Sigmoid colon (tissue), 7 donors: Measurements from ENCODE around the gene ZNF451. TPM values are rescaled to one million over a fixed set of nuclear protein-coding genes. Genes with fewer than 3 reads are reported as not detected.

ENCODE experiments used
- DNase-seq: peaks from one replicate; pipeline ENCODE4 v3.0.0-alpha.2; 2019
- H3K27ac ChIP-seq, 4 donors: fragments of 200-600 bp; sonication (generic); one replicate each; pipeline ENCODE4 v1.5.1; 2016 to 2019; ENCODE audit warnings: mild to moderate bottlenecking in 1 of 4
- H3K27me3 ChIP-seq, 3 donors: fragments of 200-600 bp; sonication (generic); one replicate each; pipeline ENCODE4 v1.5.1; 2019; ENCODE audit warnings: mild to moderate bottlenecking in 1 of 3
- H3K36me3 ChIP-seq, 4 donors: fragments of 200-600 bp; sonication (generic); one replicate each; pipeline ENCODE4 v1.5.1; 2016 to 2019
- H3K4me1 ChIP-seq, 4 donors: fragments of 200-600 bp; sonication (generic); one replicate each; pipeline ENCODE4 v1.5.1; 2017 to 2019
- H3K4me3 ChIP-seq, 4 donors: fragments of 200-600 bp; sonication (generic); one replicate each; pipeline ENCODE4 v1.5.1; 2017 to 2019; ENCODE audit warnings: mild to moderate bottlenecking in 2 of 4, moderate library complexity in 1 of 4
- H3K9me3 ChIP-seq, 4 donors: fragments of 200-600 bp in 3 of 4; sonication (generic) in 3 of 4; one replicate each; pipeline versions ENCODE4 v1.5.1 to v1.6.1; 2013 to 2019
- EP300 ChIP-seq, 4 donors: sonication (generic); formaldehyde crosslinking; IDR thresholded peaks; one replicate each; pipeline ENCODE4 v1.6.1; 2017; ENCODE audit warnings: antibody characterized with exemption in 4 of 4
- POLR2A ChIP-seq, 2 donors: fragments of 450-650 bp; IDR thresholded peaks; one replicate each; pipeline ENCODE4 v1.6.1; 2016; ENCODE audit warnings: antibody characterized with exemption in 2 of 2, mild to moderate bottlenecking in 2 of 2, moderate library complexity in 2 of 2
- POLR2AphosphoS5 ChIP-seq, 4 donors: sonication (generic); formaldehyde crosslinking; IDR thresholded peaks; one replicate each; pipeline ENCODE4 v1.6.1; 2017; ENCODE audit warnings: antibody characterized with exemption in 4 of 4
- WGBS, 2 donors: extraction: QIAGEN DNeasy Blood & Tissue Kit; methylation state at CpG; one replicate each; pipeline ENCODE4 v1.1.7; 2013; 5-methylcytosine and 5-hydroxymethylcytosine counted together
- intact Hi-C: fragments of 100-400 bp; cut with DNase I; formaldehyde crosslinking; loops from one replicate; pipeline ENCODE4 v1.15.1; 2023
- polyA plus RNA-seq, 3 donors: library from polyadenylated mRNA; stranded (reverse); fragments of 200-250 nt; gene quantifications; one replicate each; pipeline ENCODE4 v1.2.3, GENCODE V29; 2013
- total RNA-seq, 4 donors: library from RNA; depleted of rRNA; stranded (reverse); fragments of >200 nt; gene quantifications; one replicate each; pipeline ENCODE4 v1.1.0, GENCODE V29; 2016
- TF ChIP-seq, protein P1 (sequence below), 4 experiments: fragments of 450-650 bp in 3 of 4; fragments of 200-600 bp in 1 of 4; IDR thresholded peaks; one replicate each; pipeline ENCODE4 v1.5.1; 2016 to 2019; ENCODE audit warnings: antibody characterized with exemption in 4 of 4, mild to moderate bottlenecking in 3 of 4, moderate library complexity in 2 of 4
- donor health status: healthy with polysubstance abuse.
- donor health status: Bipolar disorder and iron deficiency.
- donor health status: healthy.

Gene ZNF451
- total and polyA plus RNA-seq, 7 donors, result 4.2 to 70.1 (median 56.6) TPM

DNA sequence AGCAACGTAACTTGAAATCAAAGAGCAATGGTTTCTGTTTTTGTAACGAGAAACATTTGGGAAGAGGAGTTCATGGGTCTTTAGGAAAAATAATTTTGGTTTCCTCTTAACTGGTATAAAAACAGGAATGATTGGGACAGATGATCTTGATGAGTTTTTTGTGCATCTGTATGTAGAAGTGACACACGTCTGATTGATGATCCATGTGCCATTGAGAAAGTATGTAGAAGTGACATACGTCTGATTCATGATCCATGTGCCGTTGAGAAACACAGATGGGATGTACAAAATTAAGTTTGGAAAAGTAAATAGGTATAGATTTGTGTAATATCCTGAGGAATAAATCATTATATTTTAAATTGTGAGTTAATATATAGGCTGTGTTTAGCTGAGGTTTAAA, 41.4 kb upstream of the ZNF451 start:
- peak overlapping the region in 1 of 4 donors; percentile 13 for H3K4me3 ChIP-seq
- peak overlapping the region in 2 of 4 donors; percentile 64 to 72 for H3K27ac ChIP-seq
- 90% methylated on average over 5 of the region's 5 CpGs for WGBS, 2 donors

DNA sequence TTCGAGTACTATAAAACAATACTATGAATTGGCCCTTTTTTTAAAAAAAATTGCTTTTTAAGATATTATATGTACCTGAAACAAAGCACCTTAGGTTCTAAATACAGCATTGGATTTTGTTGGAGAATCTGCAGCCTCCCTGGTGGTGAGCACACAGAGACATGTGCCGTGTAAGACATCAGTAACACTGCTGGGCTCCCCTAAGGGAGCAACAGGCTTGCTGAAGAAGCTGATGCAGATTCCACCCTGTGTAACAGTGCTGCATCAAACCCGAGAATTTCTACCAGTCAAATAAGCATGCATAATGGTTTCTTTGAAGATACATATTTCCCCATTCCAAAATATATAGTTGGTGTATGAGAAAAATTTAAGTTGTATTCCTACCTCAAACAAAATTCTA, 26.1 kb upstream of the ZNF451 start:
- TF ChIP-seq, protein P1, sequence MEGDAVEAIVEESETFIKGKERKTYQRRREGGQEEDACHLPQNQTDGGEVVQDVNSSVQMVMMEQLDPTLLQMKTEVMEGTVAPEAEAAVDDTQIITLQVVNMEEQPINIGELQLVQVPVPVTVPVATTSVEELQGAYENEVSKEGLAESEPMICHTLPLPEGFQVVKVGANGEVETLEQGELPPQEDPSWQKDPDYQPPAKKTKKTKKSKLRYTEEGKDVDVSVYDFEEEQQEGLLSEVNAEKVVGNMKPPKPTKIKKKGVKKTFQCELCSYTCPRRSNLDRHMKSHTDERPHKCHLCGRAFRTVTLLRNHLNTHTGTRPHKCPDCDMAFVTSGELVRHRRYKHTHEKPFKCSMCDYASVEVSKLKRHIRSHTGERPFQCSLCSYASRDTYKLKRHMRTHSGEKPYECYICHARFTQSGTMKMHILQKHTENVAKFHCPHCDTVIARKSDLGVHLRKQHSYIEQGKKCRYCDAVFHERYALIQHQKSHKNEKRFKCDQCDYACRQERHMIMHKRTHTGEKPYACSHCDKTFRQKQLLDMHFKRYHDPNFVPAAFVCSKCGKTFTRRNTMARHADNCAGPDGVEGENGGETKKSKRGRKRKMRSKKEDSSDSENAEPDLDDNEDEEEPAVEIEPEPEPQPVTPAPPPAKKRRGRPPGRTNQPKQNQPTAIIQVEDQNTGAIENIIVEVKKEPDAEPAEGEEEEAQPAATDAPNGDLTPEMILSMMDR (IDR thresholded peaks at IDR 0.05), result no peak
- TF ChIP-seq POLR2A (IDR thresholded peaks at IDR 0.05) (no peak), POLR2AphosphoS5 (IDR thresholded peaks at IDR 0.05) (no peak), EP300 (IDR thresholded peaks at IDR 0.05) (no peak)
- H3K9me3 ChIP-seq, result no peaks in the 10 kb centered on the region
- DNase-seq, result no peak
- no peaks in the 10 kb centered on the region for H3K4me1 ChIP-seq
- 88 to 93% methylated on average over 3 of the region's 3 CpGs for WGBS, 2 donors
- H3K36me3 ChIP-seq, result peaks cover 0 to 33% (median 4%) of the 10 kb centered on the region in 4 donors
- no peak overlapping the region for H3K27ac ChIP-seq
- no peaks in the 10 kb centered on the region for H3K27me3 ChIP-seq
- intact Hi-C loops, result no loop called here
- H3K4me3 ChIP-seq, result no peak overlapping the region

More for the DNA sequence above, 41.4 kb upstream of the ZNF451 start:
- no peak for DNase-seq
- Histone ChIP-seq H3K36me3 (peaks cover 0 to 31% (median 7%) of the 10 kb centered on the region in 4 donors), H3K9me3 (no peaks in the 10 kb centered on the region), H3K4me1 (peaks cover 0 to 27% (median 18%) of the 10 kb centered on the region in 4 donors), H3K27me3 (no peaks in the 10 kb centered on the region)
- intact Hi-C loops, result loop anchor here (5.0 kb wide), 1 partner anchor 39 kb away; no protein-coding TSS in a partner anchor
- TF ChIP-seq POLR2A (IDR thresholded peaks at IDR 0.05), result no peak

DNA sequence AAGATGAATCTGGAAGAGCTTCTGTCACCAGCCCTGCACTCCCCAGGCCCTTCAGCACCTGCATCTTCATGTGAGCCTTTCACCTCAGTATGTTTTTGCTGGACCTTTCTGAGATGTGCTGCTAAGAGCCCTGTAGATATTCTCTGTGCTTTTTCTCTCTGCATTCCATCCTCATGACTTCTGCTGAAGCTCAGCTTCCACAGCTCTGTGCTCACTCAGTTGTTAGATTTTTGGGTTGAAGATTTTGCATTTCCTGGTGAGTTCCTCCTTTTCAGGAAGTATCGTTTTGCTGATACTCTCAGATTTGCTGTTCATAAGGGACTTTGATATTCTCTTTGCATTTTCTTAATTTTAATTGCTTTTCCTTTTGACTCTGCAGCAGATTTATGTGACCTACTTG, 25.2 kb upstream of the ZNF451 start:
- intact Hi-C loops, result no loop called here
- Histone ChIP-seq H3K36me3 (peaks cover 0 to 25% (median 4%) of the 10 kb centered on the region in 4 donors), H3K9me3 (no peaks in the 10 kb centered on the region), H3K27ac (no peak overlapping the region), H3K27me3 (no peaks in the 10 kb centered on the region), H3K4me3 (no peak overlapping the region), H3K4me1 (no peaks in the 10 kb centered on the region)
- DNase-seq, result no peak
- WGBS, 2 donors, result 63 to 85% methylated on average over 1 of the region's 1 CpG
- TF ChIP-seq, protein P1 (IDR thresholded peaks at IDR 0.05), result no peak
- TF ChIP-seq POLR2A (IDR thresholded peaks at IDR 0.05) (no peak), EP300 (IDR thresholded peaks at IDR 0.05) (no peak), POLR2AphosphoS5 (IDR thresholded peaks at IDR 0.05) (no peak)

DNA sequence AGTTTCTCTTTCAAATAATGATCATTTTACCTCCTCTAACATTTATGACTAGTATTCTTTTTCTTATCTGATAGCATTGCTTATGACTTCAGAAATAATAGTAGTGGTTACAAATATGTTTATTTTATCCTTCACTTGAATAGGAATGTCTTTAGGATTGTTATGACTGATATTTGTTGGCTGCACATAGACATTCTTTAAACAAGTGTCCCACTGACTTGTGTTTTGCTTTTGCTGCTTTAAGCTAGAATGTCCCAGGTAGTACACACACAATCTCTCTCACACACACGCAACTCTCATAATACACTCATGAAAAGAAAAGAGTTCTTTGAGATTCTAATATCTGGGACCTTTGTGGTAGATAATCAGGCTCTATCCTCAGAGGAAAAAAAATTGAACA, 21.9 kb upstream of the ZNF451 start:
- DNase-seq, result no peak
- 92 to 97% methylated on average over 1 of the region's 1 CpG for WGBS, 2 donors
- Histone ChIP-seq H3K27ac (no peak overlapping the region), H3K36me3 (peaks cover 0 to 7% (median 2%) of the 10 kb centered on the region in 4 donors), H3K9me3 (no peaks in the 10 kb centered on the region), H3K27me3 (no peaks in the 10 kb centered on the region), H3K4me1 (no peaks in the 10 kb centered on the region), H3K4me3 (no peak overlapping the region)
- TF ChIP-seq POLR2AphosphoS5 (IDR thresholded peaks at IDR 0.05) (no peak), EP300 (IDR thresholded peaks at IDR 0.05) (no peak), POLR2A (IDR thresholded peaks at IDR 0.05) (no peak)
- TF ChIP-seq, protein P1 (IDR thresholded peaks at IDR 0.05), result no peak
- intact Hi-C loops, result no loop called here

DNA sequence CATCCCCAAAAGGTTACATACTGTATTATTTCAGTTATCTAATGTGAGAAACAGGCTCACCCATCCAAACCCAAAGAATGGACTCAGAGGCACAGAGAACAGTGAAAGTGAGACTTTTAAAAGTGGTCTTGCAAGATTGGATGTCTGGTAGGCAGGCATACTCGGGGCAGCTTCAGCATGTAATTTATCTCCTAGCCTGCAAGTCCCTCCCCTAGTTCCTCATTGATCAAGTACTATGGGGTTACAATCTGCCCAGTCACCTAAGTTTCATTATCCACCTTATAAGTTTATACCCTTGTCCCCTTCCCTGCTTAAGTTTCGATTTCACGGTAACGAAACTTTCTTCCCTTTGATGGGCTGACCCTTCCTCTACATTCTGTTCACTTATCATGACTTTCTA, 20.8 kb upstream of the ZNF451 start:
- Histone ChIP-seq H3K27ac (no peak overlapping the region), H3K9me3 (no peaks in the 10 kb centered on the region), H3K36me3 (peaks cover 0 to 5% (median 0%) of the 10 kb centered on the region in 4 donors), H3K4me3 (no peak overlapping the region), H3K27me3 (no peaks in the 10 kb centered on the region), H3K4me1 (no peaks in the 10 kb centered on the region)
- 91 to 95% methylated on average over 4 of the region's 4 CpGs for WGBS, 2 donors
- intact Hi-C loops, result no loop called here
- DNase-seq, result no peak
- TF ChIP-seq, protein P1 (IDR thresholded peaks at IDR 0.05), result no peak
- TF ChIP-seq EP300 (IDR thresholded peaks at IDR 0.05) (no peak), POLR2A (IDR thresholded peaks at IDR 0.05) (no peak), POLR2AphosphoS5 (IDR thresholded peaks at IDR 0.05) (no peak)
